Muscle layer of duodenum (tissue), 2 donors: Measurements from ENCODE around the gene BRF1.

Source experiments
- H3K27ac ChIP-seq: one replicate; pipeline ENCODE4 v1.7.0; 2013; ENCODE audit warnings: mild to moderate bottlenecking, low read length
- H3K27me3 ChIP-seq: one replicate; pipeline ENCODE4 v1.7.0; 2013; ENCODE audit warnings: low read depth, mild to moderate bottlenecking, control low read depth, low read length
- H3K36me3 ChIP-seq, 2 donors: one replicate each; pipeline ENCODE4 v1.7.0; 2013; ENCODE audit warnings: low read length in 2 of 2, control low read depth in 1 of 2, mild to moderate bottlenecking in 1 of 2; ENCODE audit not compliant: insufficient read depth in 2 of 2, control insufficient read depth in 1 of 2
- H3K4me1 ChIP-seq, 2 donors: one replicate each; pipeline ENCODE4 v1.7.0; 2013; ENCODE audit warnings: low read length in 2 of 2, mild to moderate bottlenecking in 2 of 2, control low read depth in 1 of 2, moderate library complexity in 1 of 2; ENCODE audit not compliant: insufficient read depth in 2 of 2, control insufficient read depth in 1 of 2
- H3K4me3 ChIP-seq, 2 donors: one replicate each; pipeline ENCODE4 v1.7.0; 2013; ENCODE audit warnings: low read length in 2 of 2, low read depth in 1 of 2, mild to moderate bottlenecking in 1 of 2
- H3K9me3 ChIP-seq, 2 donors: one replicate each; pipeline ENCODE4 v1.7.0; 2013; ENCODE audit warnings: low read length in 2 of 2, control low read depth in 1 of 2, mild to moderate bottlenecking in 1 of 2; ENCODE audit not compliant: control insufficient read depth in 1 of 2
- donor health status: healthy.

The BRF1 gene

GRCh38 chr14:105209646-105210045 is 91.2 kb downstream of the BRF1 start:
- Histone ChIP-seq H3K9me3 (no peaks in the 10 kb centered on the region), H3K4me3 (no peak overlapping the region), H3K4me1 (peaks cover 0 to 8% of the 10 kb centered on the region in 2 donors), H3K27me3 (no peaks in the 10 kb centered on the region), H3K36me3 (peaks cover 0 to 34% of the 10 kb centered on the region in 2 donors), H3K27ac (no peak overlapping the region)

GRCh38 chr14:105209091-105209490 is 91.7 kb downstream of the BRF1 start:
- H3K27ac ChIP-seq: no peak overlapping the region
- peaks cover 0 to 34% of the 10 kb centered on the region in 2 donors for H3K36me3 ChIP-seq
- peaks cover 0 to 8% of the 10 kb centered on the region in 2 donors for H3K4me1 ChIP-seq
- H3K9me3 ChIP-seq: no peaks in the 10 kb centered on the region
- no peak overlapping the region for H3K4me3 ChIP-seq
- no peaks in the 10 kb centered on the region for H3K27me3 ChIP-seq

GRCh38 chr14:105208738-105209075 is 92.1 kb downstream of the BRF1 start:
- H3K27ac ChIP-seq: no peak overlapping the region
- no peaks in the 10 kb centered on the region for H3K9me3 ChIP-seq
- no peaks in the 10 kb centered on the region for H3K27me3 ChIP-seq
- peaks cover 0 to 8% of the 10 kb centered on the region in 2 donors for H3K4me1 ChIP-seq
- peaks cover 0 to 34% of the 10 kb centered on the region in 2 donors for H3K36me3 ChIP-seq
- no peak overlapping the region for H3K4me3 ChIP-seq

GRCh38 chr14:105207996-105208737 is 92.6 kb downstream of the BRF1 start:
- Histone ChIP-seq H3K4me3 (no peak overlapping the region), H3K27ac (no peak overlapping the region), H3K4me1 (peaks cover 0 to 10% of the 10 kb centered on the region in 2 donors), H3K9me3 (no peaks in the 10 kb centered on the region), H3K36me3 (peaks cover 0 to 31% of the 10 kb centered on the region in 2 donors), H3K27me3 (no peaks in the 10 kb centered on the region)

- Histone ChIP-seq H3K4me1 (peaks cover 0 to 15% of the 10 kb centered on the region in 2 donors), H3K27me3 (no peaks in the 10 kb centered on the region), H3K9me3 (no peaks in the 10 kb centered on the region), H3K36me3 (peaks cover 0 to 24% of the 10 kb centered on the region in 2 donors), H3K27ac (no peak overlapping the region), H3K4me3 (no peak overlapping the region)
Measured at GRCh38 chr14:105207460-105207901, 93.3 kb downstream of the BRF1 start.

- Histone ChIP-seq H3K36me3 (peaks cover 0 to 20% of the 10 kb centered on the region in 2 donors), H3K9me3 (no peaks in the 10 kb centered on the region), H3K4me3 (no peak overlapping the region), H3K4me1 (peaks cover 0 to 15% of the 10 kb centered on the region in 2 donors), H3K27me3 (no peaks in the 10 kb centered on the region), H3K27ac (no peak overlapping the region)
Measured at GRCh38 chr14:105206873-105207272, 93.9 kb downstream of the BRF1 start.

GRCh38 chr14:105205673-105206208 is 95.1 kb downstream of the BRF1 start:
- H3K4me1 ChIP-seq: peaks cover 0 to 21% of the 10 kb centered on the region in 2 donors
- no peaks in the 10 kb centered on the region for H3K27me3 ChIP-seq
- H3K36me3 ChIP-seq: peaks cover 0 to 16% of the 10 kb centered on the region in 2 donors
- no peak overlapping the region for H3K4me3 ChIP-seq
- no peaks in the 10 kb centered on the region for H3K9me3 ChIP-seq
- H3K27ac ChIP-seq: no peak overlapping the region

GRCh38 chr14:105204931-105205672 is 95.7 kb downstream of the BRF1 start:
- H3K4me3 ChIP-seq: no peak overlapping the region
- H3K27me3 ChIP-seq: peaks cover 5% of the 10 kb centered on the region
- no peak overlapping the region for H3K27ac ChIP-seq
- peaks cover 0 to 11% of the 10 kb centered on the region in 2 donors for H3K36me3 ChIP-seq
- H3K4me1 ChIP-seq: peaks cover 0 to 21% of the 10 kb centered on the region in 2 donors
- no peaks in the 10 kb centered on the region for H3K9me3 ChIP-seq

GRCh38 chr14:105204206-105204930 is 96.4 kb downstream of the BRF1 start:
- peaks cover 0 to 21% of the 10 kb centered on the region in 2 donors for H3K4me1 ChIP-seq
- no peak overlapping the region for H3K4me3 ChIP-seq
- no peak overlapping the region for H3K27ac ChIP-seq
- peaks cover 0 to 3% of the 10 kb centered on the region in 2 donors for H3K36me3 ChIP-seq
- peaks cover 6% of the 10 kb centered on the region for H3K27me3 ChIP-seq
- no peaks in the 10 kb centered on the region for H3K9me3 ChIP-seq

- Histone ChIP-seq H3K27me3 (peaks cover 6% of the 10 kb centered on the region), H3K27ac (no peak overlapping the region), H3K36me3 (no peaks in the 10 kb centered on the region), H3K9me3 (no peaks in the 10 kb centered on the region), H3K4me3 (no peak overlapping the region), H3K4me1 (peaks cover 0 to 21% of the 10 kb centered on the region in 2 donors)
Measured at GRCh38 chr14:105203701-105204100, 97.1 kb downstream of the BRF1 start.

GRCh38 chr14:105203057-105203531 is 97.7 kb downstream of the BRF1 start:
- H3K27ac ChIP-seq: no peak overlapping the region
- peaks cover 0 to 21% of the 10 kb centered on the region in 2 donors for H3K4me1 ChIP-seq
- peaks cover 8% of the 10 kb centered on the region for H3K27me3 ChIP-seq
- no peaks in the 10 kb centered on the region for H3K9me3 ChIP-seq
- no peaks in the 10 kb centered on the region for H3K36me3 ChIP-seq
- H3K4me3 ChIP-seq: no peak overlapping the region
